MCF 10A (cell line): Measurements from ENCODE around the gene DIAPH3. TPM values are rescaled to one million over a fixed set of nuclear protein-coding genes. Genes with fewer than 3 reads are reported as not detected.

ENCODE experiments used
- BruUV-seq: library from RNA; stranded (reverse); fragments of 400-500 nt; replicated peaks from 2 replicates; lab custom pipeline; 2021; lab: Mats Ljungman, UMichigan
- CTCF ChIA-PET: fragments of 300-600 bp; sonication (Branson Sonifier 250); formaldehyde crosslinking; extraction: SDS; loops from one replicate; lab custom pipeline; 2021; ENCODE audit warnings: antibody characterized with exemption, inconsistent platforms; lab: Yijun Ruan, JAX
- POLR2A ChIA-PET: fragments of 300-600, 350-650 bp; sonication (Branson Sonifier 250); formaldehyde crosslinking; extraction: SDS; loops from one replicate; lab custom pipeline; 2020; ENCODE audit warnings: antibody characterized with exemption, inconsistent platforms; lab: Yijun Ruan, JAX
- DNase-seq: peaks from one replicate; pipeline ENCODE4 v3.0.0-alpha.2; 2018; ENCODE audit not compliant: unreplicated experiment
- H3K27ac Mint-ChIP-seq: one replicate; pipeline ENCODE4 v1.8.0; 2022; ENCODE audit warnings: mild to moderate bottlenecking, low read depth, mixed read lengths; ENCODE audit not compliant: unreplicated experiment
- H3K27me3 Mint-ChIP-seq: one replicate; pipeline ENCODE4 v1.8.0; 2022; ENCODE audit warnings: mixed read lengths; ENCODE audit not compliant: insufficient read depth, unreplicated experiment
- H3K36me3 Mint-ChIP-seq: one replicate; pipeline ENCODE4 v1.8.0; 2022; ENCODE audit warnings: mild to moderate bottlenecking, moderate library complexity, mixed read lengths; ENCODE audit not compliant: insufficient read depth, unreplicated experiment
- H3K4me1 Mint-ChIP-seq: one replicate; pipeline ENCODE4 v1.8.0; 2022; ENCODE audit warnings: mixed read lengths; ENCODE audit not compliant: insufficient read depth, unreplicated experiment
- H3K4me3 Mint-ChIP-seq: one replicate; pipeline ENCODE4 v1.8.0; 2022; ENCODE audit warnings: mild to moderate bottlenecking, moderate library complexity, mixed read lengths; ENCODE audit not compliant: unreplicated experiment
- H3K9me3 Mint-ChIP-seq: one replicate; pipeline ENCODE4 v1.8.0; 2022; ENCODE audit warnings: mixed read lengths; ENCODE audit not compliant: unreplicated experiment
- intact Hi-C: fragments of 100-400 bp; cut with micrococcal nuclease; formaldehyde crosslinking; loops from 2 replicates; pipeline ENCODE4 v1.14.1; 2022
- total RNA-seq: library from RNA; stranded (reverse); gene quantifications from 2 replicates; pipeline ENCODE4 v1.2.3, GENCODE V29; 2022
- TF ChIP-seq, protein P1 (sequence below): fragments of 200-600 bp; IDR thresholded peaks from one replicate; pipeline ENCODE4 v1.8.0; 2022; ENCODE audit warnings: antibody characterized with exemption, mild to moderate bottlenecking; ENCODE audit not compliant: unreplicated experiment

The DIAPH3 gene
- total RNA-seq, 1 experiment from 2014 or later: 34.7 TPM

DNA sequence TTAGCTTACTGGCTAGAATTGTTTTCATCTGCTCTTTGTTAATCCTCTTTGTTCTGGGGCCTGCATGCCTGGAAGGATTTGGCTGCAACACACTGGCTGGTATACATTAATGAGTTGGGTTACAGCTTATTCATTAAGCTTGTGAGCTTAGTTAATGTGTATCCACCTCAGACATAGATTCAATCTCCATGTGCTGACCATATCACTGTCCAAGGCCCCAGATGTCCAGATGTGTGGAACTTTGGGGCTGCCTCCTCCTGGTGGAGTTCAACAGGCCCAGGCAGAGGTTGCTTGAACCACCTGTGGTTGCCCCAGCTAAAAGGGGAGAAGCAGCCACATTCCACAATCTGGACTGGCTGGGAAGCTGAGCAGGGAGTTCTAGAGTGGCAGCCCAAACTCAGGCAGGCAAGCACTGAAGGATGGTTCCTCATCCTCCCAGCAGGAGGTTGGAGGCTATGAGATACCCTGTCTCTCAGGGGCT is 5.4 kb downstream of the DIAPH3 start:
- DNase-seq: no peak
- intact Hi-C loops: no loop called here
- CTCF ChIA-PET: interaction anchor here (0.6 kb wide), 1 partner anchor 9 kb away, joined by 3 read pairs; no protein-coding TSS in a partner anchor
- TF ChIP-seq, protein P1, sequence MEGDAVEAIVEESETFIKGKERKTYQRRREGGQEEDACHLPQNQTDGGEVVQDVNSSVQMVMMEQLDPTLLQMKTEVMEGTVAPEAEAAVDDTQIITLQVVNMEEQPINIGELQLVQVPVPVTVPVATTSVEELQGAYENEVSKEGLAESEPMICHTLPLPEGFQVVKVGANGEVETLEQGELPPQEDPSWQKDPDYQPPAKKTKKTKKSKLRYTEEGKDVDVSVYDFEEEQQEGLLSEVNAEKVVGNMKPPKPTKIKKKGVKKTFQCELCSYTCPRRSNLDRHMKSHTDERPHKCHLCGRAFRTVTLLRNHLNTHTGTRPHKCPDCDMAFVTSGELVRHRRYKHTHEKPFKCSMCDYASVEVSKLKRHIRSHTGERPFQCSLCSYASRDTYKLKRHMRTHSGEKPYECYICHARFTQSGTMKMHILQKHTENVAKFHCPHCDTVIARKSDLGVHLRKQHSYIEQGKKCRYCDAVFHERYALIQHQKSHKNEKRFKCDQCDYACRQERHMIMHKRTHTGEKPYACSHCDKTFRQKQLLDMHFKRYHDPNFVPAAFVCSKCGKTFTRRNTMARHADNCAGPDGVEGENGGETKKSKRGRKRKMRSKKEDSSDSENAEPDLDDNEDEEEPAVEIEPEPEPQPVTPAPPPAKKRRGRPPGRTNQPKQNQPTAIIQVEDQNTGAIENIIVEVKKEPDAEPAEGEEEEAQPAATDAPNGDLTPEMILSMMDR: no peak
- POLR2A ChIA-PET: no interaction called here
- BruUV-seq: no TSS peak
- H3K27ac Mint-ChIP-seq: peak overlapping the region; percentile 31
- no peaks in the 10 kb centered on the region for H3K36me3 Mint-ChIP-seq
- no peaks in the 10 kb centered on the region for H3K27me3 Mint-ChIP-seq
- H3K4me3 Mint-ChIP-seq: no peak overlapping the region
- H3K4me1 Mint-ChIP-seq: peaks cover 24% of the 10 kb centered on the region
- no peaks in the 10 kb centered on the region for H3K9me3 Mint-ChIP-seq

DNA sequence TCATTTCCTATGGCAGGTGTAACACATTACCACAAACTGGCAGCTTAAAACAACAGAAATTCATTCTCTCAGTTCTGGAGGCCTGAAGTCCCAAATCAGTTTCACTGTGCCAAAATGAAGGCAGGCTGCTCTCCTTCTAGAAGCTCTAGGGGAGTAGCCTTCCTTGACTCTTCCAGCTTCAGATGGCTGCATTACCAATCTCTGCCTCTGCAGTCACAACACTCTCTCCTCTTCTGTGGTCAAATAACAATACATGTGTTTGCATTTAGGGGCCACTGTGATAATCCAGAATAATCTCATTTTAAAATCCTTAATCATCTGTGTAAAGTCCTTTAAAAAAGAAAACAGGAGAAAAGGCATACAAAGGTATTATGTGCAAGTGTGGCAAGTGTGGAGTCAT is 7.8 kb downstream of the DIAPH3 start:
- no TSS peak for BruUV-seq
- Mint-ChIP-seq H3K9me3 (no peaks in the 10 kb centered on the region), H3K27me3 (no peaks in the 10 kb centered on the region), H3K36me3 (no peaks in the 10 kb centered on the region), H3K4me3 (no peak overlapping the region), H3K4me1 (peaks cover 12% of the 10 kb centered on the region), H3K27ac (no peak overlapping the region)
- ChIA-PET CTCF (interaction anchor here (0.6 to 0.9 kb wide), 2 partner anchors 10 to 385 kb away, joined by 3 read pairs; no protein-coding TSS in a partner anchor), POLR2A (interaction anchor here (0.7 to 1.5 kb wide), 2 partner anchors 9 to 169 kb away, joined by 4 to 6 read pairs; no protein-coding TSS in a partner anchor)
- intact Hi-C loops: no loop called here
- DNase-seq: no peak
- TF ChIP-seq, protein P1: no peak

GRCh38 chr13:60152904-60153303 is 10.8 kb downstream of the DIAPH3 start:
- CTCF ChIA-PET: interaction anchor here (1.1 kb wide), 1 partner anchor 14 kb away, joined by 3 read pairs; no protein-coding TSS in a partner anchor
- TF ChIP-seq, protein P1: no peak
- no TSS peak for BruUV-seq
- POLR2A ChIA-PET: interaction anchor here (0.7 to 3.8 kb wide), 5 partner anchors 8 to 207 kb away, joined by 3 to 32 read pairs (median 4); partner anchors contain the start of gene DIAPH3
- intact Hi-C loops: no loop called here
- Mint-ChIP-seq H3K27ac (no peak overlapping the region), H3K9me3 (no peaks in the 10 kb centered on the region), H3K36me3 (no peaks in the 10 kb centered on the region), H3K27me3 (no peaks in the 10 kb centered on the region), H3K4me1 (peaks cover 24% of the 10 kb centered on the region), H3K4me3 (no peak overlapping the region)
- DNase-seq: no peak

DNA sequence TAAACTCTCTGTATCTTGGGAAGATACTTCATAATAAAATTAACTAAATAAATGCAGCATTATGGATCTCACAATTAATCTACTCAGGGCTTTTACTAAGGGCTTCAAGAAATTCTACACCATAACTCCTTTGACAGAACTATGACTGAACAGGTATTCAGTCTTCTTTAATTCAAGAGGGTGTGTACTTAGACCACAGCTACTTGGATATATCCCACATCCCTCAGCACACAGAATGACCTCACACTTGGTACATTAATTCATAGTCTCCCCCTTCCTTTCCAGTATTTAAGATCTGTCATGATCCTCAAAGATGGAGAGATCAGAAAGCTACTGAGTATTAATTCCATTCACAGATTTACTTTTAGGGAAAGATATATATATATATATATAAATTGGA is 11.6 kb downstream of the DIAPH3 start:
- H3K4me1 Mint-ChIP-seq: peaks cover 29% of the 10 kb centered on the region
- H3K27ac Mint-ChIP-seq: no peak overlapping the region
- TF ChIP-seq, protein P1: no peak
- no peak overlapping the region for H3K4me3 Mint-ChIP-seq
- H3K36me3 Mint-ChIP-seq: no peaks in the 10 kb centered on the region
- intact Hi-C loops: no loop called here
- ChIA-PET CTCF (no interaction called here), POLR2A (interaction anchor here (0.6 to 3.8 kb wide), 3 partner anchors 9 to 206 kb away, joined by 3 to 32 read pairs (median 4); partner anchors contain the start of gene DIAPH3)
- H3K9me3 Mint-ChIP-seq: no peaks in the 10 kb centered on the region
- no peaks in the 10 kb centered on the region for H3K27me3 Mint-ChIP-seq
- DNase-seq: no peak
- no TSS peak for BruUV-seq
